ENCODE data around the gene C22orf15. TPM values are rescaled to one million over a fixed set of nuclear protein-coding genes. Genes with fewer than 3 reads are reported as not detected.

The C22orf15 gene
- total RNA-seq, 1 experiment from 2014 or later: 2.0 TPM

DNA sequence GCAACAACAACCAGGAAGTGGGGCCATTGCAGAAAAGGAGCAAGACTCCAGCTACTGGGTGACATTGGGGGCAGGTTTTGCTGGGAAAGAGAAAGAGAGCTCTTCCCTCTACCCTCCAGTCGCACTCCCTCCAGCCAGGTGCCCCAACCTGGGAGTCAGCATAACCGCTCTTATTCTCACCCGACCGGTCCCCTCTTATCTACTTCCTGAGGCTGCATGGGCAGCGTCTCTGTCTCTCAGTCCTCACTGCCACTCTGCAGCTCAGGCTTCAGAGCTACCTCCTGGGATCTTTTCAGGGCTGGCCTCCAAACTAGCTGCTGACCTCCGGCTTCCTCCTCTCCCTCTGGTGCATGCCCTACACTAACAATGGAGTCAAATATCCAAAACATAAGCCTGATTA, 17.0 kb upstream of the C22orf15 start:
- ChIA-PET CTCF (no interaction called here), POLR2A (ENCODE audit: low non-redundant PET) (no interaction called here)
- Histone ChIP-seq H3K9me3 (ENCODE audit: low read depth, low read length, poor library complexity, severe bottlenecking) (no peaks in the 10 kb centered on the region), H3K27ac (ENCODE audit: low read depth, low read length, poor library complexity, severe bottlenecking) (no peak overlapping the region), H3K27me3 (replicated peaks; ENCODE audit: insufficient read depth, low read depth, low read length, poor library complexity) (no peaks in the 10 kb centered on the region), H3K4me1 (ENCODE audit: insufficient read depth, low read length, poor library complexity, severe bottlenecking) (peaks cover 4% of the 10 kb centered on the region), H3K36me3 (ENCODE audit: insufficient read depth, low read length, poor library complexity, severe bottlenecking) (peaks cover 34% of the 10 kb centered on the region), H3K4me3 (ENCODE audit: low read depth, low read length, poor library complexity, severe bottlenecking) (no peak overlapping the region)
- intact Hi-C loops (cut with micrococcal nuclease; ENCODE audit: unreplicated experiment): no loop called here
- DNase-seq (ENCODE audit: low spot score): no peak
- no TSS peak for BruUV-seq (replicated peaks)
- TF ChIP-seq, protein P1, sequence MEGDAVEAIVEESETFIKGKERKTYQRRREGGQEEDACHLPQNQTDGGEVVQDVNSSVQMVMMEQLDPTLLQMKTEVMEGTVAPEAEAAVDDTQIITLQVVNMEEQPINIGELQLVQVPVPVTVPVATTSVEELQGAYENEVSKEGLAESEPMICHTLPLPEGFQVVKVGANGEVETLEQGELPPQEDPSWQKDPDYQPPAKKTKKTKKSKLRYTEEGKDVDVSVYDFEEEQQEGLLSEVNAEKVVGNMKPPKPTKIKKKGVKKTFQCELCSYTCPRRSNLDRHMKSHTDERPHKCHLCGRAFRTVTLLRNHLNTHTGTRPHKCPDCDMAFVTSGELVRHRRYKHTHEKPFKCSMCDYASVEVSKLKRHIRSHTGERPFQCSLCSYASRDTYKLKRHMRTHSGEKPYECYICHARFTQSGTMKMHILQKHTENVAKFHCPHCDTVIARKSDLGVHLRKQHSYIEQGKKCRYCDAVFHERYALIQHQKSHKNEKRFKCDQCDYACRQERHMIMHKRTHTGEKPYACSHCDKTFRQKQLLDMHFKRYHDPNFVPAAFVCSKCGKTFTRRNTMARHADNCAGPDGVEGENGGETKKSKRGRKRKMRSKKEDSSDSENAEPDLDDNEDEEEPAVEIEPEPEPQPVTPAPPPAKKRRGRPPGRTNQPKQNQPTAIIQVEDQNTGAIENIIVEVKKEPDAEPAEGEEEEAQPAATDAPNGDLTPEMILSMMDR (conservative IDR thresholded peaks at IDR 0.05; ENCODE audit: low read depth, low read length): no peak
- TF ChIP-seq EZH2 (IDR thresholded peaks at IDR 0.05; ENCODE audit: borderline replicate concordance, low read depth, low read length, poor library complexity, severe bottlenecking): no peak

DNA sequence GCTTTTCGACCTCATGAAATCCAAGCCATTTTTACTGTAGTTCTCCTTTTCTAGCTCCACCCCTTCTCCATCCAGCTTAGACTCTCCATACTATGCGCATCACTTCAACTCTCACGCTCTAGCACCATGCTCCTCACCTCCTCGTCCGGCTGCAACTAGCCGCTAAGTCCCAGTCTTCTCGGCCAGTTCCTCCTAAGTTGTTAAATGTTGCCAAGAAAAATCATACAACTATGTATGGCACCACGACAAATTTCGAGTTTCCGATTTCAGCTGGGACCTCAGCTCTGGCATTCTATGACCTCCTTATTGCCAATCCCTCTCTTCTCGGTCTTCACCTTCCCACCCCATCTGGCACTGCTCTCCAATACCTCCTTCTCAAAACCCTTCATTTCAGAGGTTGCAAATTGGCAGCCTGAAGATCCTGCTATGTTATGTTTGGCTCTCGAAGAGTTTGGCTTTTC, 12.9 kb upstream of the C22orf15 start:
- BruUV-seq (replicated peaks): TSS peak; percentile 78
- no peaks in the 10 kb centered on the region for H3K9me3 ChIP-seq (ENCODE audit: low read depth, low read length, poor library complexity, severe bottlenecking)
- peaks cover 4% of the 10 kb centered on the region for H3K36me3 ChIP-seq (ENCODE audit: insufficient read depth, low read length, poor library complexity, severe bottlenecking)
- peaks cover 4% of the 10 kb centered on the region for H3K4me1 ChIP-seq (ENCODE audit: insufficient read depth, low read length, poor library complexity, severe bottlenecking)
- peak overlapping the region; percentile 96 for H3K27ac ChIP-seq (ENCODE audit: low read depth, low read length, poor library complexity, severe bottlenecking)
- H3K4me3 ChIP-seq (ENCODE audit: low read depth, low read length, poor library complexity, severe bottlenecking): peak overlapping the region; percentile 75
- ChIA-PET CTCF (no interaction called here), POLR2A (ENCODE audit: low non-redundant PET) (interaction anchor here (0.6 kb wide), 1 partner anchor 13 kb away, joined by 5 read pairs; no protein-coding TSS in a partner anchor)
- intact Hi-C loops (cut with micrococcal nuclease; ENCODE audit: unreplicated experiment): no loop called here
- TF ChIP-seq EZH2 (IDR thresholded peaks at IDR 0.05; ENCODE audit: borderline replicate concordance, low read depth, low read length, poor library complexity, severe bottlenecking): no peak
- TF ChIP-seq, protein P1 (conservative IDR thresholded peaks at IDR 0.05; ENCODE audit: low read depth, low read length): no peak
- no peak for DNase-seq (ENCODE audit: low spot score)
- H3K27me3 ChIP-seq (replicated peaks; ENCODE audit: insufficient read depth, low read depth, low read length, poor library complexity): no peaks in the 10 kb centered on the region

DNA sequence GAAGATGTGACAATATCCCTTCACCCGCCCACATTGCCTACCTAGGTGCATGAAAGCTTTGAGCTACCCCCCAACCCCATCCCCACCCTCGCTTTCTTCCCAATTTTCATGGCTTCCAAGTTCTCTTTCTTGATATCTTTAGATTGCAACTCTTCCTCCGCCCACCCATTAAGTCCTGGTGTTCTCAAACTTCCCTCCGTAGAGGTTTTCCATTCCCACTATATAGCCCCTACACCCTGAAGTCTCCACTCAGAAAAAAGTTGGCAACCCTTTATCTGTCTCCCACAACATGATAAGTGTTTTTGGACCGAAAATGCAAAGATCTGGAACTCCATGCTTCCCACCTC, 12.4 kb upstream of the C22orf15 start:
- no peak for TF ChIP-seq EZH2 (IDR thresholded peaks at IDR 0.05; ENCODE audit: borderline replicate concordance, low read depth, low read length, poor library complexity, severe bottlenecking)
- TF ChIP-seq, protein P1 (conservative IDR thresholded peaks at IDR 0.05; ENCODE audit: low read depth, low read length): no peak
- ChIA-PET POLR2A (ENCODE audit: low non-redundant PET) (no interaction called here), CTCF (interaction anchor here (0.9 kb wide), 1 partner anchor 10 kb away, joined by 9 read pairs; no protein-coding TSS in a partner anchor)
- no peak for DNase-seq (ENCODE audit: low spot score)
- no peaks in the 10 kb centered on the region for H3K36me3 ChIP-seq (ENCODE audit: insufficient read depth, low read length, poor library complexity, severe bottlenecking)
- H3K27me3 ChIP-seq (replicated peaks; ENCODE audit: insufficient read depth, low read depth, low read length, poor library complexity): no peaks in the 10 kb centered on the region
- peak overlapping the region; percentile 96 for H3K27ac ChIP-seq (ENCODE audit: low read depth, low read length, poor library complexity, severe bottlenecking)
- H3K9me3 ChIP-seq (ENCODE audit: low read depth, low read length, poor library complexity, severe bottlenecking): no peaks in the 10 kb centered on the region
- BruUV-seq (replicated peaks): no TSS peak
- H3K4me1 ChIP-seq (ENCODE audit: insufficient read depth, low read length, poor library complexity, severe bottlenecking): peaks cover 4% of the 10 kb centered on the region
- intact Hi-C loops (cut with micrococcal nuclease; ENCODE audit: unreplicated experiment): no loop called here
- H3K4me3 ChIP-seq (ENCODE audit: low read depth, low read length, poor library complexity, severe bottlenecking): peak overlapping the region; percentile 75
